Inferior parietal cortex (tissue), 1 donor: ENCODE data around the gene C1orf50.
A peak's percentile ranks its signal among the peaks of the same experiment; 100 is the strongest.
"Not testable (repeated sequence)": the region's sequence is repeated elsewhere in the genome, so short reads cannot be mapped to it uniquely, and the experiment has no call there.

Source experiments
- DNase-seq: peaks from one replicate; pipeline ENCODE4 v3.0.0-alpha.2; 2016; ENCODE audit errors: extremely low spot score

C1orf50 gene

DNA sequence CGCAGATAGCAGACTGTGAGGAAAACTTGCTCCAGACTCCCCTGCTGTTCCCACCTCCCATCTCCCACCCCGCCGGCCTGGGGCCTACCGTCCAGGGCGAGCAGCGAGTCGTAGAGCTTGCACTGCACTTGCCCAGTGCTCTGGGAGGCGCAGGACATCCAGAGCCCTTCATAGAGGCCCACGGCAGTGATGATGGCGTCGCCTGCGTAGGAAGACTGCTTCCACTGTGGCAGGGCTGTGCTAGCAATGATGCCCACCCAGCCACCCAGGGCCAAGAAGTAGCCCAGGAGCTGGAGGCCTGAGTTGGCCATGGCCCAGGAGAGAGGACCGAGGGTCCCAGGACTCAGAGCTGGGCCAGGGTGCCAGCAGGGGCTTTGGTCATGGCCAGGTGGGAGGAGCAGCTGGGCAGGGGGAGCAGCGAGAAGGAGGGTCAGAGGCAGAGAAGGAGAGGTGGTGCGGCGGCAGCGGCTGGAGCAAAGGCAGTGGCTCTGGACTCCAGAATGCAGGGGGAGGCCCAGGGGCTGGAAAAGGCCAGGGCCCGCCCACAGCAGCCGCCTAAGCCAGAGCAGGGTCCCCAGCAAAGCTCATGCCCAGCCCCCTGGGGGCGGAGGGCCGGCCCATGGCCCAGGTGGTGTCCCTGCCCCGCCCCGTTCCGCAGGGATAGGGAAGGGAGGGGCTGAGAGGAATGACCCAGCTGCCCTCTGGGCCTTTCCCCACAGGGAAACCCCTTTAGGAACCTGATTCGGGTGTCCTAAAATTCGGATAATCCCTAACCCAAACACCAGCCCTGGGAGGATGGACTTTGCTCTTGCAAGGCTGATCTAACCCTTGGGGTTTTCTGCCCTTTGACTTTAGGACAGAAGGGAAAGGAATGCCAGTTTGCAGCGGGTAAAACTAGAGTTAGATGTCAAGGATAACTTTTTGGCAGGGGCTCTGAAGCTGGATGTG, 27.0 kb upstream of the C1orf50 start, which contains the start of gene CLDN19:
CLDN19 (minus strand) TSS at position 484 of the 948 bp plus-strand sequence; CDS start at position 311, 173 bp downstream.
- no peak for DNase-seq

DNA sequence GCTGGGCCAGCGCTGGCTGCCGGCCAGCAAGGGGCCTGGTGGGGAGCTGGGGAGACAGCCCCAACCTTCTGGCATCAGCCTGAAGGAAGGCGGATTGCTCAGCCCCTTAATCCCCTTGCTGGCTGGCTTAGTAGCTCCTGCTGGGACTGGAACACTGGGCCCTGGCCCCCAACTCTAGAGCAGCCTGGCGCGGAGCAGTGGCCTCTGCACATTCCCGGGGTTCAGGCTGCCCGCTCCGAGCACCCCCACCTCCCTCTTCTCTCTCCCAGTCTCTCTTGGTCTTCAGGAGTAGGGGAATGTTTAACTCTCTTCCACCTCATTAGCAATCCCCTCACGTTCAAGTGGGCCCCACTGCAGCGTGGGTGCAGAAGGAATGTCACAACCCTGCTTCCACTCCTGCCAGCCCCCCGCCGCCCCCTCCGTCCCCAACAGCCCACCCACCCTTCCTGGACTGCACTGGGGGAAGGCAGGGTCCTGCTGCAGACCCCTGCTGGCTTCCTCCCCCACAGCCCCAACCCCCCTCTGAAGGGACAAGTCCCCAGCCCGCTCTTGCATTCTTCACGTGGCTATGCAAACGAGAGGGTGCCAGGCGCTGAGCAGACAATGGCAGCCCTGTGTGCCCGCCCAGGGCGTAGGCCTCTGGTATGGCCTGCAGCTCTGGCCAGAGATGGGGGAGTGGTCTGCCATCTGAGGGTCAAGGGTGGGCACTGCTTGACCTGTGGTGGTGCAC, 26.0 kb upstream of the C1orf50 start:
- no peak for DNase-seq

DNA sequence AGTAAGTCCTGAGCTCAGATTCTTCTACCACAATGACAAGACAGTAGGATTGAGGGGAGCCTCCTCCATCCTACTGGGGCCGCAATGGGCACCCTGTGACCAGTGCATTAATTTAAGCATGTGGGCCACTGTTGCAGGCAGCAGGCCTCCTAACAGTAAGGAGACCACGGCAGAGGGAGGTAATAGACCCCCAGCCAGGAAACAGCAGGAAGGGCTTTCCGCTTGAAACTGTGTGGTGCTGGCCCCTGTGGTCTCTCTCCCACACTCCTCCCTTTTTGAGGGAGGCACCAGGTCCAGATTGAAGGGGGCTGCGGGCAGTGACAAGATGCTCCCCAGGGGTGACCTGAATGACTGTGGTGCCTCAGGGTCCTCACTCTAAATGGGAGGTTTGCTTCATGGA, 25.3 kb upstream of the C1orf50 start:
- no peak for DNase-seq

DNA sequence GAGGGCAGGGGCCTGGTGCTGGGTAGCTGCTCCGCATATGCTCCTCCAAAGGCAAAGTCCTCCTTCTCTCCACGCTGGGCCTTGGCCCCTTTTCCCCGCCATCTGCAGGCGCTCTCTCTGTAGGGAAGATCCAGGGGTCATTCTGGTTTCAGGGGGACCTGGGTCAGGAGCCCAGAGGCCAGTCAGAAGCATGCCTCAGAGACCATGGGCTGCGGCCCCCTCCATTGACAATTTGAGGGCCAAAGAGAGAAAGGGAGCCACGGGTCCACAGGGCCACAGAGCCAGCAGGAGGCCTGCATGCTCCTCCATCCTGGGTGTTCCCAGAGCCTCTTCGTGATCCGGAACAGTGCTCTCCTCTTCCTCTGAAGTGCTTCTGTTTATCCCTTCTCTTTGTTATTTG, 24.9 kb upstream of the C1orf50 start:
- DNase-seq = no peak

DNA sequence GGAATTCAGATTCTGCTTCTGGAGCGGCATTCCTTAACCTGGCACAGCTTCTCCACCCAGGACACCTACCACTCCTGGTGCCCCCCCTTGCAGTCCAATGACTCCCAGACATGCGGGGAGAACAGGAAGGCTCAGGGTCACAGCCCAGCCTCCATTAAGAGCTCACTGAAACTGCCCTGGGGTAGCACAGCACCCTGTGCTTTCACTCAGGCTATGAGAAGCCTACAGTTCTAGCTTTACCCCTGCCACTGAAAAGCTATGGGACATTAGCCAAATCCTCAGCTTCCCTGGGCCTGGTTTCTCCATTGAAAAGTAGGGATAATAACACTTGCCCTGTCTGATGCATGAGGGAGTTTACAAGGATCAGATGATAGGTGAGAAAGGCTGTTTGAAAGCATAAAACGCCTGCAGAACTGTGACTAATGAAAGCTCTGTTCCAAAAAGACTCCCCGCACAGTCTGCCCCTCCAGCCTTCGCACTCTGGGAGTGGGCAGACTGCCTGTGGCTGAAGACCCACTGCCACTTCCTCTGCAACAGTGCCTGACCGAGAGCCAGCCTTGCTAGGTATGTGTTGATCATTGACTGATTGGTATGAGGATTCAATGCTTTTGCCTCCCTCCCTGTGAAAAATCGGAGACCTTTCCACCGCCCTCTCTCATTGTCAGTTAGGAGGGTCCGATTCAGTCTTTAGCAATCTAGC, 24.3 kb upstream of the C1orf50 start:
- DNase-seq = no peak

DNA sequence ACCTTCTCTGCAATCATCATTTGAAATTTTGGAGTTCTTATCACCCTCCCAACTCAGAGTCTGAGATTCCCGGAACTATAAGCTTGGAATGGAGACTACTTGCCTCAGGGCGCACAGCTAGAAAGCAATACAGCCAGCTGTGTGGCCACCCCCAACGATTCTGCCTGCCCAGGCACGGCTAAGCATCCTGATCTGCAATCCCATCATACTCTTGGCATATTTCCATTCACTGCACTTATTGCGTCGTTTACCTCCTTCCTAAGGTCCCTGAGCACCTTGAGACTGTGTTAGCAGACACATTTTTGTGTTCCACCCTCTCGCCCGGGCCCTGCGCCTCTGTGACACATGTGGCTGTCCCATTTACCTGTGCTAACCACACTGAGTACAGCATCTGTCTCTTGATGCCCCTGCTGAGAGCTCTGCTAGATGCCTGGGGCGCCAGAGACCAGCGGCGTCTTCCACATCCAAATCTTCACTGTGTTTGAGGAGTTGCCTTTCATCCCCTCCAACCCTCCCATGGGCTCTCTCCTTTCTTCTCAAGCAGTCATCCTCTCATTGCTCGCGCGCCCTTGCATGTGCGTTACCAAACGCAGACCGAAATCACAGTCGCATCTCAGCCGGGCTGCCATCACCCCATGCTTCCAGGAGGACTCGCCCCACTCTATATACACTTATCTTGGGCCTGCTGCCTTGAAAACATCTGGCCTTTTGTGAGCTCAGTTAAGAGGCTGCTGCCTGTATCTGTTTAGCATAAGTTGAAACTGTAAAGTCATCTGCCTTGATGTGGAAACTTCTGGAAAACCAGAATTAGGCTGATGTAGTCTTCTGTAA, 23.5 kb upstream of the C1orf50 start:
- DNase-seq = no peak

DNA sequence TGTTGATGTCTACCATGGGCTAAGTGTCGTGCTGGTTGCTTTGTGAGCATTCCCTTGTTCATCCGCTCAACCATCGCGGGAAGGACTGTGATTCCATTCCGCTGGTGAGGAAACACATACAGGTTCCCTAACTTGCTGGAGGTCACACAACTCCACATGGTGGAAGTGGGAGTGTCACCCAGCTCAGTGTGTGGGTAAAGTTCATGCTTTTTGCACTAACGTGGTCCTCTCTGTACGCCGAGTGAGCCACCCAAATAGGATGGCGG, 23.0 kb upstream of the C1orf50 start:
- DNase-seq = no peak

DNA sequence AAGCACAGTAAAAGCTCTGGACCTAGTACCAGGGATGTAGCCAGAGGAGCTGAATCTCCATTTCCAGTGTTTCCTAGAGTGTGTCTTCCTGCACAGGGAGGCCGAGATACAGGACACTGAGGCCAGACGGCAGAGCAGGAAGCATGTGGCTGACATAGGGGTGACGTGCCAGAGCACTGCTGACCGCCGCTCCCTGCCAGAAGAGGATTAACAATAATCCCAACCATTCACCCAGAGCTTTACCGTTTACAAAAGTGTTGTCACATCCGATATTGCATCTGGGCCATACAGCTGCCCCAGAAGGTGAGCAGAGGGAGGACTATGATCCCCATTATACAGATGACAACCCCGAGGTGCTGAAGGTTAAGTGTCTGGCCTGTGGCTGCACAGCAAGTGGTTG, 21.2 kb upstream of the C1orf50 start:
- no peak for DNase-seq

DNA sequence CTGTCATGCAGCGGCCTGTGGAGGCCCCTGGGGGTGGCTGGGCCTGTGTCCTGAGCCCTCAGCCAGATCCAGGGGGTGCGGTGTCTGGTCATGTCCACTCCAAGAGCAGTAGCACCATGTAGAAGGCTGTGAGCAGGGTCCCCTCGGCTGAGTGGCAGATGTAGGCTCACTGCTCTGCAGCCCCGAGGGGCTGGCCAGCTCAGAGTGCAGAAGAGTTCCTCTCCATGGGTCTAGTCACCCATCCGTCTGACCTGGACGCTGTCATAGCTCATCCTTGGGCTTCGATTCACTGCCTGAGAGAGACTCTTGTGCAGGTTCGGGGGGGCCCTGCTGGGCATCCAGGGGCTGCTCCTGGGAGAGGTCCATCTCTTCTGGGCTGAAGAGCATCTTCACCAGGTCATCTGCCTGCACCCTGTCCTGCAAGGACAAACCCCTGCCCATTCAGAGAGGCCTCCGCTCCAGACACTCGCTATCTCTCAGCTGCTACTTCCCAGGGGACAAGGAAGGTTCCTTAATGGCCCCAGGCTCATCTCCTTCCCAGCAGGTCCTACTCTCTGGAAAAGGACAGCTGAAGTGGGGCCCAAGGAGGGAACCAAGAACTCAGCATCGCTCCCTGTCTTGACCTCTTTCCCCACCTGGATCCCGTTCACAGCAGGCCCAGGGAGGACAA, 20.5 kb upstream of the C1orf50 start:
- DNase-seq = no peak

DNA sequence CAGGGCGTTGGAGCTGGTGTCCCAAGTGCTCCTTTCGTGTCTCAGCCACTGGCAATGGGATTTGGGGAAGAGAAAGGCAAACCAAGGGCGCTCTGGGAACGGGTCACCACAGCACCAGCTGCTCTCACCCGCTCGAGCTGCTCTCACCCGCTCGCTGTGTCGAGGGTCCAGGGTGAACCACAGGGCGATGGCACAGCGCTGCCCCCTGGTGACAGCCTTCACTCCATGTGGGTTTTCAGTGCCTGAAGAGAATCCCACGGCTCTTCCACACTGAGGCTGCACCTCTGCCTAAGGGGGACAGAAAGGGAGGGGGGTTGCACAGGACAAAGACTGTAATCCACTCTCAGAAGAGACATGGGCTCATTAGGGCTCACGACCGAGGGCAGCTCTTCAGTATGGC, 19.9 kb upstream of the C1orf50 start:
- DNase-seq = peak; percentile 50

DNA sequence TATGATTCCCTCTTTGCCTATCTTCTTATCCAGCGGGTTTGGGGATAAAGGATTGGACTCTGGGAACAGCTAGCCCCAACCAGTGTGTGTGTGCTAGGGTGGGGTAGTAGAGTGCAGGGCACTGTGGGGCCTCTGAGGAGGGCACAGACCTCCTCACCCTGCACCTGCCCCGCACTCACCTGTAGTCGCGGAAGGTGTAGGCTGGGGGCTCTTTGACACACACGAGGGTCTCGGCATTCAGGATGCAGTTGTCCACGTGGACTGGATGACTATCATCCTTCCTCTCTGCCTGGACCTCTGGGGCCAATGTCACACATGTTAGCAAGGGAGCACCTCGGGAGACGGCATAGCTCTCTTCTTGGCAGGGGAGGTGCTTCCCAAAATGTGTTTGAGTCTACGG, 19.0 kb upstream of the C1orf50 start:
- DNase-seq = no peak

DNA sequence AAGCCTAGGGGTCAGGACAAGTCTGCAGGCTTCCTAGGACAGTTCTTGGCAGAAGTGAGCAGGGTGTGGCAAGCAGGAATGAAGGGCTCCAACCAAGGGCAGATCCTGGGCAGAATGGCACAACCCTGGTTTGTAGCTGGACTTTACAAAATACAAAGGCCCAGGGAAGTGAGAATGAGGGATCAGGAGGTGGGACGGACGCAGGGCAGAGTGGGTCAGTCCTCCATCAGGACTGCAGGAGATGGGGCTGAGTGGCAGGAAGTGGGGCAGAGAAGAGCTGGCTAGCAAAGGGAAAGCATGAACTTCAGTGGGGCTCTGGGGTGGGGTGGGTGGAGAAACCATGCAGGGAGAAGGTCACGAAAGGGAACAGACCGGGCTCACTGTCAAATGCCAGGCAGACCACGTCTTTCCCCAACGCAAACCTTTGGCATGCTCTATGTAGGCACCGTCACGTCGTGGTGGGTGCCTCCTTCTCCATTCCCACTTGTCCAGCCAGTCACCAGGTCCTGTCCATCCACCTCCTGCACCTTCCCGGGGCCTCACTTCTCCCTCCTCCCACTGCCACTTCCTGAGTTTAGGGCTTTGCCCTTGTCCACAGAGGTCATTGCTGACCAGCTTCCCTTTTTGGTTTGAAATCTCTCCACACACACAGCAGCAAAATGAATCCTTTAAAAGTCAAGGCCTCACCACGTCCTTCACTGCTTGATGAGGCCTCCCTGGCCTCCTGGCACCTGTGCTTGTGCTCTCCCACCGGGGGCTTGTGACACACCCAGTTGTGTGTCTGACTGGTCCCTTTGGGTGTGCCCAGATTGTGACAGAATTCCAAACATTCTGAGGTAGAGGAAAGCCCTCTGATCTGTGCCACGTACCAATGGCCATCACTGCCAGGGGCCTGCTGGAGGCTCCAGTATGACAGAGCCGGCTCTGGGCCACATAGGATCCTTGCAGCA, 18.3 kb upstream of the C1orf50 start:
- DNase-seq = no peak

DNA sequence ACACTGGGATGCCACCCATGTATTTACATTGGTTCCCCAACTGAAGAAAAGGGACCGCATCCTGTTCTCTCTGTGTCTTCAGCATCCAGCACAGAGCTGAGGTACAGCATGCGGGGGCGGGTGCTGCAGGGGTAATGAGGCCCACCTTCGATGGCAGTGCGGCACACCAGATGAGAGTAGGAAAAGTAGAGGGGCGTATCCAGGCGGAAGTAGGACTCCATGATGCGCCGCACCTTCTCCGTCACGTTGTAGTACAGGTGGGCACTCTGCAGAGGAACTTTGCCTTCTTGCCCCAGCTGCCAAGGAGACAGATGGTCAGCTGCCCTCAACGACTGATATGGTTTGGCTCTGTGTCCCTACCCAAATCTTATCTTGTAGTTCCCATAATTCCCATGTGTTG, 17.0 kb upstream of the C1orf50 start:
- DNase-seq = no peak

DNA sequence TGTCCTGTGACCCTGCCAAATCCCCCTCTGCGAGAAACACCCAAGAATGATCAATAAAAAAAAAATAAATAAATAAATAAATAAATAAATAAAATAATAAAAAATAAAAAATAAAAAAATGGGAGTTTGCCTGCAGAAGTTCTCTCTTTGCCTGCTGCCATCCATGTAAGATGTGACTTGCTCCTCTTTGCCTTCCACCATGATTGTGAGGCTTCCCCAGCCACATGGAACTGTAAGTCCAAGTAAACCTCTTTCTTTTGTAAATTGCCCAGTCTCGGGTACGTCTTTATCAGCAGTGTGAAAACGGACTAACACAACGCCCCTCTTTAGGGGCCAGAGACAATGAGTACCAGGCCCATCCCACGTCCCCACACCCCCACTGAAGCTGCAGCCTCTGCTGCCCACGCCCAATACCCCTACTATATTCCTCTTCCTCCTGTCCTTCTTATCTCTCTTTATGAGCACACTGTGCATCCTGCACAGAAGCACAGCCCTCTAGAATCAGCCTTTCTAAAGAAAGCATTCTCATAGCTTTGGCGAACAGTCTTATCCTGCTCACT, 15.5 kb upstream of the C1orf50 start:
- not testable (repeated sequence) for DNase-seq

DNA sequence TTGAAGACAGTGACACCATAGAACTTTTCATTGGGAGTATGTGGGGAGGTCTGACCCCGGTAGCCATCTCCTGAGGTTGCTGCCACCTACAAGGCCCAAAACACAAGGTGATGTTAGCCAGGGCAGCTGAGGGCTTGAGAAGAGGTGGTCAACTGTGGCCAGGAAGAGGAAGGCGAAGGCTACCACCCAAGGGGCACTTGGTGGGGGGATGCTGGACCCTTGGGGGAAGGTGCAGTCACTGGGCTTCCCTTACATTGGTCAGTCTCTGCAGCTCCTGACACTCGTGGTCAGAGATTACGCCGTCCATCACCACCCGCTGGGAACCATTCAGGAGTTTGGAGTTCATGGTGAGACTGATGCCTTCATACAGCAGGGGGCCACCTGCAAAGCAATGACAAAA, 14.8 kb upstream of the C1orf50 start:
- DNase-seq = no peak

DNA sequence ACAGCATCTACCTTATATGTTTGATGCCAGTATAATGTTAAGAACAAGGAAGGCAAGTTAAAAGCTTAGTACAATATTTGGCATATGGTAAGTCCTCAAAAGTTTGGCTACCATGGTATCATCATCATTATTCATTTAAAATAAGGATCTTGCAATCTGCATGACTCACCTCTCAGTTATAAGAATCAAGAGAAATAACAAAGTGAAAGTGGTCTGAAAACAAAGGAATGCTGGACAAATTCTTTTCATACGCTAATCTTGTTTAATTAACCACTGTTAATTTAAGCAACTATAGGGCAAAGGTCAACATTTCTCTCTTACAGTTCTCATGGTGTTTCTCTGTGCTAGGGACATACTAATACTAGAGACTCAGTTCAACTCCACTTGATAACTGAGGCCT, 14.0 kb upstream of the C1orf50 start:
- DNase-seq = no peak

DNA sequence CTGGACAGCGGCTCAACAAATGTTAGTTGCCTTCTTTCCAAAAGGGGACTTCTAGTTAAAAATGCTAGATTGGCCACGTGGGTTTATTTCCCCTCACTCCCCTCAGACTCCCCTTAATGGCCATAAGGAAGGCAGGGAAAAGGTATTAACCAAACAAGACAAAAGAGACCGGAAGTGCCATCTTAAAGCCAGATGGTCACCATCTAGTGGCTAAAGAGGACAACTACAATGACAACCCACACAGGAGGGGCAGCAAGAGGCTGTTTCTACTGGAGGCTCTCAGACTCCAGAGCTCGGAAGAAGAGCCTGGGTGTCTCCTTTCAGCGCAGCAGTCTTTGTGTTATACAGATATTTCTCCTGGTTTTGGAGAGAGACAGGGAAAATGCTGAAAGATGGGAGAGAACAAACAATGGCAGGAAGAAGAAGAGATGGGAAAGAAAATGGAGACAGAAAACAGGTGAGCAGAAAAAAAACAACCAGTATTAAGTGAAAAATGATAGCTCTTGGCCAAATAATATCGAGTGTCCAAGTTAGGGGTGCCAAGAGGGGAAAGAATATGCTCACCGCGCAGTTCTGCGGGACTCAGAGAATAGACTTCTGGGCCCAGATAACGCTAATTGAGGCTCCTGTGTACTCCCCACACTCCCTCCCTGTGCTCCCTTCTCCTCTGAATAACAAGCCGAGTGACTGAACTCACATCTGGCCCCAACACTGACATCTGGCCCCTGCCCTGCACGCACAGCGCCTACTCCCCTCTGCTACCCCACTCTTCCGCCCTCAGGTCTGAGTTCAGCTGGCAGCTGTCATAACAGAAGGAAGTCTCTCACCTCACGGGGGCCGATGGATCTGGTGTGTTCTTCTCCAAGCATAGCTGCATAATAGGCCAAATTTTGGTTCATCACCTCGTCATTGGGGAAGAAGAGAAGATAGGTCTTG, 9.8 kb upstream of the C1orf50 start:
- DNase-seq = peak; percentile 67

DNA sequence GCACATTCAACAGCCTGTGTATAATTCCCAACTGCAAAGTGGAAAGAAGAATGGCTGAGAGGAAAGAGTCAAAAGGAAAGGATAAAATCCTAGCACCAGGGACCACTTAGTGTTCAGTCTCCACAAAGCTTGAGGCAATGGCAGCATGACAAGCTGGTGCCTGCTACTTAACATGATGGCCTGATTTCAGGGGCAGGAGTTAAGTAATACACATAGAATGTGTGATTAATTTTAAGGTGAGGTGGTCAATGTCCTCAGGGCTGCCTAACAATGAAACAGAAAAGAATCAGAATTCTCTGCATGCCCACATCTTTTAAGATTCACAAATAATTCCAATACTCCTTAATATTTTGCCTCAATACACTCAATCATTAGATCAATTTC, 9.2 kb upstream of the C1orf50 start:
- no peak for DNase-seq

DNA sequence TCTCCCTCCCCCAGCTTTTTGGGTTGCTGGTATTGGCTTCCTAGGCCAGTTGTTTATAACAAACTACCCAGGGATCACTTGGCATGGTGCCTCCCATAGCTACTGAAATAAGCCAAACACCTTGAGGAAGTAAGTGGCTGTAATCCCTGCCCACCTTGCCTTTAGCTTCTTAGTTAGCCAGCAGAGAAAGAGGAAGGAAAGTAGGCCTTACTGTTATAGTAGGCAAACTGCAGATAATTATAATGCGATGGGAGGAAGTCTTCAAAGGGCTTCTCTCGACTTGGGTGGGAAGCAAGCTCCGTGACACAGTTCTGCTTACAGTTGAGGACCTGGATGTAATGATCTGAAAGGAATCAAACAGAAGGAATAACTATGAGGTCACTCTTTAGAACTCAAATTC, 8.4 kb upstream of the C1orf50 start:
- DNase-seq = no peak
